ENCODE data around the gene TMCC2.
"Not testable (repeated sequence)": the region's sequence is repeated elsewhere in the genome, so short reads cannot be mapped to it uniquely, and the experiment has no call there.

TMCC2 gene, protein sequence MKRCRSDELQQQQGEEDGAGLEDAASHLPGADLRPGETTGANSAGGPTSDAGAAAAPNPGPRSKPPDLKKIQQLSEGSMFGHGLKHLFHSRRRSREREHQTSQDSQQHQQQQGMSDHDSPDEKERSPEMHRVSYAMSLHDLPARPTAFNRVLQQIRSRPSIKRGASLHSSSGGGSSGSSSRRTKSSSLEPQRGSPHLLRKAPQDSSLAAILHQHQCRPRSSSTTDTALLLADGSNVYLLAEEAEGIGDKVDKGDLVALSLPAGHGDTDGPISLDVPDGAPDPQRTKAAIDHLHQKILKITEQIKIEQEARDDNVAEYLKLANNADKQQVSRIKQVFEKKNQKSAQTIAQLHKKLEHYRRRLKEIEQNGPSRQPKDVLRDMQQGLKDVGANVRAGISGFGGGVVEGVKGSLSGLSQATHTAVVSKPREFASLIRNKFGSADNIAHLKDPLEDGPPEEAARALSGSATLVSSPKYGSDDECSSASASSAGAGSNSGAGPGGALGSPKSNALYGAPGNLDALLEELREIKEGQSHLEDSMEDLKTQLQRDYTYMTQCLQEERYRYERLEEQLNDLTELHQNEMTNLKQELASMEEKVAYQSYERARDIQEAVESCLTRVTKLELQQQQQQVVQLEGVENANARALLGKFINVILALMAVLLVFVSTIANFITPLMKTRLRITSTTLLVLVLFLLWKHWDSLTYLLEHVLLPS

DNA sequence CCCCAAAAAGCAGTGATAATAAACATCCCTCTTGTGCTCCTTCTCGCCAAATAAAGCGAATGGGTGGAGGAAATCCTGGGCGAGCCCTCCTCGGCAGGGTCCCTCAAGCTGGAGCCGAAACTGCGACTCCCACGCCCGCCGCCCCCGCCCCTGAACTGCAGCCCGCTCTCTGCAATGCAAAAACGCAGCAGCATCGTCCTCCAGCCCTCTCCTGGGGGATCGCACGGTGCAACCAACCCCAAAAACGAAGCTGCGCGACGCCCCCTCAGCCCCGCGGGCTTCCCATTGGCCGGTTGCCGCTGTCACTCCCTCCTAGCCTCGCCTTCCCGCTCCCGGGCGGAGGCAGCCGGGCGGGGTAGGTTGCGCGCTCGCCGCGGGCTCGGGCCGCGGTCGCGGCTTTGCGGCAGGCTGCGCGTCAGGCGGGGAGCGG lies at the start of gene TMCC2:
Gene TMCC2, plus strand, starts transcription at position 363 of the 430 bp plus-strand sequence. CDS start 619 bp downstream, outside the sequence.
- peak; percentile 46 for FAIRE-seq
- peak; percentile 96 for DNase-seq (ENCODE audit: low spot score)

DNA sequence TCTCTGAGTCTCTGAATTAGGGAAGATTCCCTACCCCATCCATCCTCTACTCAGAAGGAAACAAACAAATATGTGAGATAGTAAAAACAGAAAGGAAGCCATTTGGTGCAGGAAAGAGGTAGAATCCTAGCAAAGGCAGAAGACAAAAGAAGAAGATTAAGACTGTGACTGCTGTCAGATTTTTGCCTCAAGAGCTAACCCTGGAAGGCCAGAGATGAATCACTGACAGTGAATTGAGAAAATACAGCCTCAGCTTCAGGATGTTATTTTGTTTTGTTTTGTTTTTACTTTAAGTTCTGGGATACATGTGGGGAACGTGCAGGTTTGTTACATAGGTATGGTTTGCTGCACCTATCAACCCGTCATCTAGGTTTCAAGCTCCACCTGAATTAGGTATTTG lies 47.9 kb upstream of the TMCC2 start:
- no peak for DNase-seq (ENCODE audit: low spot score)

DNA sequence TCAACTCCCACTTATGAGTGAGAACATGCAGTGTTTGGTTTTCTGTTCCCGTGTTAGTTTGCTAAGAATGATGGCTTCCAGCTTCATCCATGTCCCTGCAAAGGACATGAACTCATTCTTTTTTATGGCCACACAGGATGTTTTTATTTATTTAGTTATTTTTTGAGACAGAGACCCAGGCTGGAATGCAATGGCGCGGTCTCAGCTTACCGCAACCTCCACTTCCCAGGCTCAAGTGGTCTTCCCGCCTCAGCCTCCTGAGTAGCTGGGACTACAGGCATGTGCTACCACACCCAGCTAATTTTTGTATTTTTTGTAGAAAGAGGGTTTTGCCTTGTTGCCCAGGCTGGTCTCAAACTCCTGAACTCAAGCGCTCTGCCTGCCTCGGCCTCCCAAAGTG lies 47.4 kb upstream of the TMCC2 start:
- FAIRE-seq; DNase-seq (ENCODE audit: low spot score): not testable (repeated sequence)

More for the DNA sequence above, 47.9 kb upstream of the TMCC2 start:
- FAIRE-seq: no peak

DNA sequence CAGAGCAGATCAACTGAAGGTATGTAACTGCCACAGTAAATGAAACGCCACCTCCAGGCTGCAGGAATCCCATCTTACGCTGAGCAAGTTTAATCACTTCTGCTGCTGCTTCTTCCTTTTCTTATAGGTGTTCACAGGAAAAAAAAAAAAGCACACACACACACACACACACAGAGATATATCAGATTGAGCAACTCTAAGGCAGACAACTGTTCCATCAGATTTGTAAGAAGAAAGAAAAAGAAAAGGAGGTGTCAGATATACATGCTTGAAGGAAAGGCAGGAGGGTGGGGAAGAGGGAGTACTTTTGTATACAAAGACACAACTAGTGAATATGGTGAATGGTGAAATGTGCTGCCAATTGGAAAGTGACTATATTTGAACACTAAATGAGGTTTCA lies 44.8 kb upstream of the TMCC2 start:
- DNase-seq (ENCODE audit: low spot score): no peak
- no peak for FAIRE-seq

DNA sequence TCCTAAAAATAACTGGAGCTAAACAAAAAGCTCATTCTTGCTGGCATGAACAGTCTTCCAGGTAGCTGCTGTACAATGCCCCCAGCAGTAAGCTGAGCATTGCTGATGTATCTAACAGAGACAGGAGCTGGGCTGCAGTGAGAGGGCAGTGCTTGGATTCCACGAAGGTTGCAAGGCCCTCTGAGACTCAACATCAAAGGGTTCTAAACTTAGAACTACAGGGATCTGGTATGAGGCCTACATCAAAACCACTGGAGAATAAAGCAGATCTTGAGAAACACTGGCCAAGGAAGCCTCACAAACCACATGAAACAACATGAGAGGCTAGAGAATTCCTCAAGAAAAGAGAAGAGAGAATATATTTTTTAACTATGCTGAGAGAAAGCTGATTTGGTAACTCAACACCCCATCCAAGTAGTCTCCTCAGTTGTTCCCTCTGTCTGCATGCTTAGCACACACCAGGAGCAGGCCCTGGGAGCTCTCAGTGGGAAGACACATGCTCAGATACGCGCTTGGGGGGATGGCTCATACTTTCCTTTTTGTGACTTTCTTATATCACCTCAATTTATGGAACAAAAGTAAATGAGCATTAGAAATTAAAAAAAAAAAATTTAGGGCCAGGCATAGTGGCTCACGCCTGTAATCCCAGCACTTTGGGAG lies 43.9 kb upstream of the TMCC2 start:
- no peak for FAIRE-seq
- no peak for DNase-seq (ENCODE audit: low spot score)

DNA sequence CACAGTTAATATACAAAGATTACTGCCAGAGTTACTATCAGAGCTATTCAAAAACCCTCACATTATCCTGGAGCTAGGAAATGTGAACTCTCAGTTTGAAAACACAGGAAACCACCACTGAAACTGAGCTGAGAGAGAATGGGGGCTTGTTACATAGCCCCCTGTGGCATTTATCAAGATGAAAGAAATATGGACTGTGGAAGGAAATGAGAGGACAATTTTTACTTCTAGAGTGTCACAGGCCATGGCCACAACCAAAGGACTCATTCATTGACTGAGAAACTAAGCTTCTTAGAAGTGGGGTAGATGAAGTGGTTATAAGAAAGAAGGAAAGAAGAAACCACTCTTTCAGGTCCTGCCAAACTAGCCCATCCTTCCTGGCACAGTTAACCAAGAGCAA lies 41.6 kb upstream of the TMCC2 start:
- no peak for DNase-seq (ENCODE audit: low spot score)
- FAIRE-seq: no peak

DNA sequence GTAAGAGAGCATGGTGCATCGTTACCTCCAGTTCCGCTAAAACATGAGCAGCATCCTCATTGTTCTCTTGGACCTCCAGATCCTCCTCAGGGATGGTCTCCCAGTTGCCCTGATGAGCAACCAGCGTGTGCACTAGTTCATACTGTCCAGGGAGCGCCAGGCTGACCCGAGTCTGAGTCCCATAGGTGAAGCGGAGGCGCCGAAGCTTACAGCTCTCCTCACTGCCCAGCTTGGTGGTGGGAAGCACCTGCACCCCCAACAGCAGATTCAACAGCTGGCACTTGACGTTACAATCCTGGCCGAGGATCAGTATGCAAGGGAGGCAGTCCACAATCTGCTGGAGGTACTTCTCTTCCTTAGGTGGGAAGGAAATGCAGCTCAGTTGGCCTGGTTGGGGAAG lies 40.3 kb upstream of the TMCC2 start:
- FAIRE-seq (no peak), DNase-seq (ENCODE audit: low spot score) (no peak)

DNA sequence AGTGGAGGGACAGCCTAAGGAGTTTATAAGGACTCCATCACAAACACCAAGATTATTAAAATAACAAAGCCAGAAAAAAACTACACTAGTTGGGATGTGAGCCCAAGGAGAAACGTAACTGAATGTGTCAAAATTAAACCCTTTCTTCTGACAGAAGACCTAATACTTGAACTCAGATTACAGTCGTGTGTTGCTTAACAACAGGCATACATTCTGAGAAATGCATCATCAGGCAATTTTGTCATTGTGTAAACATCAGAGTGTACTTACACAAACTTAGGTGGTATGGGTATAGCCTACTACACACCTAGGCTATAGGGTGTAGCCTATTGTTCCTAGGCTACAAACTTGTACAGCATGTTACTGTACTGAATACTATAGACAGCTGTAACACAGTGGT lies 39.6 kb upstream of the TMCC2 start:
- DNase-seq (ENCODE audit: low spot score) (no peak), FAIRE-seq (no peak)

DNA sequence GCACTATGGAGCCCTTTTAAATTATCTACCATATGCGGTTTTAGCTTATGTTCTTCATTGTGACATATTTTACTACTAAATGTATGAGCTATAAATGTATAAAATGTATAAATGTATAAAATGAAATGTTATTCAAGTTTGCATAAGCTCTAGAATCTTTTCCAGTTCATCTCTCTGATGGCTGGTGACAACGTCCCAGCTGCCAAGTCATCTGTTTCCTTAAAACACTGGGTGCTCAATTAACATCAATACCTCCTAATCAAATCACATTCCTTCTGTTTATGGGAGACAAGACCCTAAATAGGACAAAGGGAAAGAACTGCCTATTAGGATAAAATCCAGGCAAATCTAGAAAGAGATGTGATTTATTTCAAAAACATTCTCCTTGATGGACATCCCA lies 39.1 kb upstream of the TMCC2 start:
- no peak for FAIRE-seq
- DNase-seq (ENCODE audit: low spot score): no peak

DNA sequence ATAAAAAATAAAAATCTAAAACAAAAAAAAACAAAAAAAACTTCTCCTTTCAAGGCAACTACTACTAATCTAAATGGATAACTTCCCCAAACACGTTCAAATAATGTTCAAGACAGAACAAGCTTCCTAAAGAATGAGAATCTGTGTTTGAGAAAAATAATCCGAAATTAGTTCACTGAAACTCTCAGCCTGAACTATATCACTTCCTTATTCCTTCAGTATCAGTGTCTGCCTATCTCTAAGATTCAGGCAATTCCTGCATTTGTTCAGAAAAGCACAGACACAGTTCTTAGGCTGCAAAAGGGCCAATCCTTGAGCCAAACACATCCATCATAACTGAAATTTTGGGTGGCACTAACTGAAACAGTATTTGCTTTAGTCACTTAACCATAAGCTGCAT lies 38.6 kb upstream of the TMCC2 start:
- FAIRE-seq: no peak

DNA sequence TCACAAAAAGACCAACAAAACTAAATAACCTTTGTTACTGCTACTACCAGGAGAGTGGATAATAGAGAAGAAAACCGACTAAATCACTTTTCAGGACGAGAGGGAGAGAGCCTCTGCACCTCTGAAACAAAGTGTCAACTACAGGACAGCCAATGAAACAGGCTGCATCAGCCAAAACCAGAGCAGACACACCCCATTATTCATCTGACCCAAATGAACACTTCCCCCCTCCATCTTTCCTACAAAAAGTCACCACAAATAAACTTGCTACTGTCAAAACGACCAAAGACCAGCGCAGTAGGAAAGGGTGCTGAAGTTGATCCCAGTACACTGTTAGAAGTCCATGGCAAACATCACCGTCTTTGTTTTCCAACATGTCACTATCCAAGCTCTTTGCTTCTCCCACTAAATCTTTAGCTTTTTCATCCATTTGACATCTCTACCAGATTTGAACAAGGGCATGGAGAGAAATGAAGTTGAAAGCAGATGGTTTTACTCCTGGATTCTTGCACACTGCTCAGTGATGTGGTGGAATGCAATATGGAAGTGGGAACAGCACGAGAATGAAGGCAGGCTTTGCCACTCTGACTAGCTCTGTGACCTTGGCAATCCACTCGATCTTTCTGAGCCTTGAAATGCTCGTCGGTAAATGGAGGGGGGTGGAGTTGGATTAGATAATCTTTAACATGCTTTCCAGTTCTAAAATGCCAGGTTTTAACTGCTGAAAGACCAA lies 36.7 kb upstream of the TMCC2 start:
- FAIRE-seq (no peak), DNase-seq (ENCODE audit: low spot score) (no peak)

More for the DNA sequence above, 38.6 kb upstream of the TMCC2 start:
- DNase-seq (ENCODE audit: low spot score): no peak

DNA sequence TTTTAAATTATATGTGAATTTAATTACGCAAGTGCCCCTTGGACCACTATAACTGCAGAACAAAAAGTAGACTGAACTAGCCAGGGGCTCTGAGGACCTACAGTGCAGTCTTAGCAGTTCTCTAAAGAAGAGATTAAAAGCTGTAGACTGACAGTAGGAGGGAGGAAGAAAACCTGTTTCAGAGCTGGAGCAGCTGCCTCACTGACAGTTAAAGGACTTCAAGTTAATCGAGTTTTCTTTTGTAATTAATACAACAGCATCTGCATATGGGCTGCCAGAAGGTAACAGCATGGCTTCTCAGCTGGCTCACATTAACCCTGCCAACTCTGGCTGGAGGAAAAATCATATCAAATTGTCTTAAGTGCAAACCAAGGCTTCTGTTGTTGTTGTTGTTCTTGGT lies 36.1 kb upstream of the TMCC2 start:
- DNase-seq (ENCODE audit: low spot score) (no peak), FAIRE-seq (no peak)

DNA sequence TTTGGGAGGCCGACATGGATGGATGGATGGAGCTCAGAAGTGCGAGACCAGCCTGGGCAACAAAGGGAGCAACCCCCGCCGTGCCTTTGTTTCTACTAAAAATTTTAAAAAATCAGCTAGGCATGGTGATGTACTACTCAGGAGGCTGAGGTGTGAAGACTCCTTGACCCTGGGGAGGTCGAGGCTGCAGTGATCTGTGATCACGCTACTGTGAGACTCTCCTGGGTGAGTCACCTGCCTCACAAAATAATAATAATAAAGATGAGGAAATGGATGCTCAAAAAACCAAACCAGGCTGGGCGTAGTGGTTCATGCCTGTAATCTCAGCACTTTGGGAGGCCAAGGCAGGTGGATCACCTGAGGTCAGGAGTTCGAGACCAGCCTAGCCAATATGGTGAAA lies 35.5 kb upstream of the TMCC2 start:
- DNase-seq (ENCODE audit: low spot score) (no peak), FAIRE-seq (no peak)

DNA sequence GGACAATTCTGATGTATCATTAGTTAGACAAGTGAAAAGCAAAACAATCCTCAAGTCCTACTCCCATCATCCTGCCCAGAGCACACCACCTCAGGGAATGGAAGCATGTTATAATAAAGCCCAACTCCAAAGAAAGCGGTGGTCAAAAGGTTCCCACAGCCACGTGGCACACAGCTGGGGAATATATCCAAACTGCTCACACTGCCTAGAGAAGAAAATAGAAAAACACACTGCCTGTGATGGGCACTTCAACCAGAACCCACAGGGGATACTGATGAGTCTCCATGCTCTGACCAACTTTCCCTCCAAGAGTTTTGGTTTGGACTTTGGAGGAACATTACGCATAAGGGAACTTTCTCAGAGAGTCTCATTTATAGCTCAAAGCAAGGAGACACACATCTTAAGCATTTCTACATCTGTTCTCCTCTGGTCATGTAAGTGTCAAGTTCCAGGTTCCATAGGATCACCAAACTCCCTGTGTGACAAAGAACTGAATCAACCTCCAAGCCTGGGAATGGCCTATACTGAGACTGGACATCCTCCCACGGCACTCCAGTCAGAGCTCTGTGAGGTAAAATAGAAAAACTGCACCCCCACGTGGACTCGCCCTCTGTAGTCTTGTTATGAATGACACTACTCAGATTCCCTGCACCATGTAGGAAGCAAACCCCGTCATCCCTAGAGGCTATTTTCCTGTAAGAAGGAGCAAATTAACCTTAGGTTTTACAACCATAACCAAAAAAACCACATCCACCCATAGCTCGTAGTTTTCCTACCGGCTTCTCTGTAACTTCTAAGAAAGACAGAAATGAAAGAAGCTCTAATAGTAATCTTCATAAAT lies 28.4 kb upstream of the TMCC2 start:
- FAIRE-seq: no peak

DNA sequence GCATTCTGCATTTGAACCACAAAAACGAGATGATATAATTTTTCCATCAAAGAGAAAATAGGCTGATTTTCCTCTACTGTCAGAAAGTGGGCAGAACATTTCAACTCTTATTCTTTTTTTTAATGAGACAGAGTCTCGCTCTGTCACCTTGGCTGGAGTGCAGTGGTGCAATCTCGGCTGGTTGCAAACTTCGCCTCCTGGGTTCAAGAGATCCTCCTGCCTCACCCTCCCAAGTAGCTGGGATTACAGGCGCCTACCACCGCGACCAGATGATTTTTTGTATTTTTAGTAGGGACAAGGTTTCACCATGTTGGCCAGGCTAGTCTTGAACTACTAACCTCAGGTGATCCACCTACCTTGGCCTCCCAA lies 27.8 kb upstream of the TMCC2 start:
- DNase-seq (ENCODE audit: low spot score) (no peak), FAIRE-seq (no peak)

More for the DNA sequence above, 28.4 kb upstream of the TMCC2 start:
- no peak for DNase-seq (ENCODE audit: low spot score)

DNA sequence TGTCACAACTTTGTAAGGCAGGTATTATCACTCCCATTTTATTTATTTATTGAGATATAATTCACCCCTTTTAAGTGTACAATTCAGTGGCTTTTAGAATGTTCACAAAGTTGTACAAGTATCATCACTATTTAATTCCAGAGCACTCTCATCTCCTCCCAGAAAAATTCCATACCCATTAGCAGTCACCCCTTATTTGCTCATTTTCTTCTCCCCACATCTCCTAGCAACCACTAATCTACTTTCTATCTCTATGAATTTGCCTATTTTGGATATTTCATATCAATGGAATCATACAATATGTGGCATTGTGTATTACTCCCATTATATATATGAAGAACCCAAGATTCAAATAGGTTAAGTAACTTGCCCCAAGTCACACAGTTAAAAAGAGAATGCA lies 23.2 kb upstream of the TMCC2 start:
- no peak for DNase-seq (ENCODE audit: low spot score)
- no peak for FAIRE-seq

DNA sequence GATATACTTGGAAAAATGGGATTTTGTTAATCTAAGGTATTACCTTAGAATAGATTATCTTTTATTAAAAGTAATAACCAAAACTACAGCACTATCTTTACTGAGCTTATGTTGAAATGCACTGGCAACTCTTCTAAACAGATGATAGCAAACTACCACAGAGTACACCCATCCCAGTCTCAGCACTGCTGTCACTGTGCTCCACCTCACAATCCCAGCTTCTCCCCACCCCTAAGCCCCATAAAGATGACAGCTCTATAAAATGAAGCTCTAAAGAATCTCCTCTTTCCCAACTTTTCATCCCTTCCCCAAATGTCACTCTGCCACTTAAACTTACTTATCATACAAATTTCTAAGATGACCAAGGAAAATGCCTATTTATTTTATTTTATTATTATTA lies 22.7 kb upstream of the TMCC2 start:
- no peak for FAIRE-seq
- DNase-seq (ENCODE audit: low spot score): no peak

DNA sequence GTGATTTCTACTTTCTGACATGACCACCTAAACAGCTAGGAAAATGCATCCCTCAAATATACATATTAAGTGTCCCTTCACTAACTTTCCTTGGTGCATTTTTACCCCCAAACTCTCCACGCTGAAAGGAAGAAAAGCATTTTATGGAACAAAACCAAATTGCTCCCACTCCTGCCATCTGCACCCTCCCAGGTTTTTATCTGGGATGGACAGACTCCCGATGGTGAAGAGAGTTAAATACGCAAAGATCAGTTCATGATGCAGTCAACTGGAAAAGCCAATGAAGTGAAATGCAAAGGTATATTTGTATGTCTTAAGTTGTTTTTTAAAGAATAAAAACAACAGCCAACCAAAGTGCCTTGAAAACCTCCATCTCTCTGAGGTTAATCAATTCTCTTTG lies 18.9 kb upstream of the TMCC2 start:
- DNase-seq (ENCODE audit: low spot score): no peak
- FAIRE-seq: no peak

DNA sequence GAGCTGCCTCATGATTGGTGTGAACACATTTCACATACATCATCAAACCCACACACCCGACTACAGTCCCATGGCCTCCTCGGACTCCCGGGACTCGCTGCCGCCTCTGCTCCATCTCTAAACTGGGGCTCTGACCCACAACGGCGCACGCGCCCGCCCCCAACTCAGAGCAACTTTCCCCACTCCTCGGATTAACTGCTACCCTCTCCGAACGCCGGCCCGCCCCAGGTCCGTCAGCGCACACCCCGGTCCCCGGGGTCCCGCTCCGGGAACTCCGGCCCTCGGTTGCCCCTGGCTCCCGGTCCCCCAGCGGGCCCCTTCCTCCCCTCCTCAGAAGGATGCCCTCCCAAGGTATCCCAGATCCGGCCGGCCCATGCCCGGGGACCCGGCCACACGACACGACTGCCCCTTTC lies 17.0 kb upstream of the TMCC2 start:
- DNase-seq (ENCODE audit: low spot score) (no peak), FAIRE-seq (no peak)

DNA sequence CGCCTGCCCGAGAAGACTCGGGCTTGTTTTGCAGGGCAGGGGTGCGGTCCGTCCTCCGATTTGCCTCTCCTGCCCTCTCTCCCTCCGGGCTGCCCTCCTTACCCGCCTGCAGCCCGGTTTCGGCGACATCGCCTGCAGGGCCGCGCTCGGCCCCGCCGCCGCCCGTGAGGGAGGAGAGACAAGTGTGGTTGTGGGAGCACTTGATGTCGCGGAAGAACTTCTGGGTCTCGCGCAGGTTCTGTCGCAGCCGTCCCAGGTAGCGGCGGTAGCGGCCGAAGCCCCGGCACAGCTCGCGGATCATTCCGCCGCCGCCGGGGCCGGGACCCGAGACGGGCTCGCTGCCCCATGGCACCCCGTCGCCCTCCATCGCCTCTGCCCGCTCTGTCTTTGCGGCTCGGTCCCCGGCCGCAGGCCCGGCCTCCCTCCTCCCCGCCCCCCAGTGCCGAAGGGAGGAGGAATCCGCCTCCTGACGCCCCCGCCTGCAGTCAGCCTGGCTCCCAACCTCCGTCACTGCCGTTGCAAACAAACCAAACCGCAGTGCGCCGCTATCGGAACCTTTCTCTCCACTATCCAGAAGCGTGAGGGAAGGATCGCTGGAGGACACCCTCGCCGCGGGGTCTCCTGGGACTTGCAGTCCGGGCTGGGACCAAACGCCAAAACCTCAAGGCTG lies 16.4 kb upstream of the TMCC2 start, which contains the start of gene DSTYK:
Gene DSTYK, minus strand, starts transcription at position 534 of the 670 bp plus-strand sequence. Its CDS starts 167 bp downstream, at position 367.
- DNase-seq (ENCODE audit: low spot score): peak; percentile 93
- peak; percentile 46 for FAIRE-seq
